Ishikawa (cell line): ENCODE data around the gene PRSS38.

Experiments
- CEBPB ChIP-seq: IDR thresholded peaks from 2 replicates; pipeline ENCODE4 v1.6.1; 2012
- CREB1 ChIP-seq: IDR thresholded peaks from 2 replicates; pipeline ENCODE4 v1.6.1; 2012; ENCODE audit warnings: low read depth
- EGR1 ChIP-seq: IDR thresholded peaks from 2 replicates; pipeline ENCODE4 v1.6.1; 2012
- EP300 ChIP-seq: IDR thresholded peaks from 2 replicates; pipeline ENCODE4 v1.6.1; 2012; ENCODE audit warnings: borderline replicate concordance
- FOXM1 ChIP-seq: IDR thresholded peaks from 2 replicates; pipeline ENCODE4 v1.6.1; 2012; ENCODE audit warnings: low read depth, borderline replicate concordance
- MAX ChIP-seq: IDR thresholded peaks from 2 replicates; pipeline ENCODE4 v1.6.1; 2012
- NFIC ChIP-seq: IDR thresholded peaks from 2 replicates; pipeline ENCODE4 v1.6.1; 2012
- RAD21 ChIP-seq: IDR thresholded peaks from 2 replicates; pipeline ENCODE4 v1.6.1; 2012; ENCODE audit warnings: low read depth
- REST ChIP-seq: IDR thresholded peaks from 2 replicates; pipeline ENCODE4 v1.6.1; 2012; ENCODE audit warnings: low read depth, mild to moderate bottlenecking
- TAF1 ChIP-seq: IDR thresholded peaks from 2 replicates; pipeline ENCODE4 v1.6.1; 2012; ENCODE audit warnings: low read depth, mild to moderate bottlenecking
- TCF12 ChIP-seq: IDR thresholded peaks from 2 replicates; pipeline ENCODE4 v1.6.1; 2012; ENCODE audit warnings: low read depth
- TEAD4 ChIP-seq: IDR thresholded peaks from 2 replicates; pipeline ENCODE4 v1.6.1; 2012
- USF1 ChIP-seq: IDR thresholded peaks from 2 replicates; pipeline ENCODE4 v1.6.1; 2012
- YY1 ChIP-seq: IDR thresholded peaks from 2 replicates; pipeline ENCODE4 v1.6.1; 2012; ENCODE audit warnings: low read depth
- ZBTB7A ChIP-seq: IDR thresholded peaks from 2 replicates; pipeline ENCODE4 v1.6.1; 2012; ENCODE audit warnings: low read depth

Gene PRSS38

GRCh38 chr1:227891223-227891954 is 75.9 kb downstream of the PRSS38 start:
- TF ChIP-seq ZBTB7A (no peak), YY1 (no peak), CREB1 (no peak), TEAD4 (no peak), NFIC (no peak), USF1 (no peak)

GRCh38 chr1:227891955-227892488 is 76.5 kb downstream of the PRSS38 start:
- no peak for TF ChIP-seq FOXM1
- no peak for TF ChIP-seq RAD21
- TF ChIP-seq ZBTB7A = no peak
- no peak for TF ChIP-seq MAX
- TF ChIP-seq EGR1 = no peak
- no peak for TF ChIP-seq CEBPB
- no peak for TF ChIP-seq YY1
- TF ChIP-seq CREB1 = no peak
- TF ChIP-seq USF1 = no peak
- no peak for TF ChIP-seq TCF12
- no peak for TF ChIP-seq TEAD4
- no peak for TF ChIP-seq TAF1
- TF ChIP-seq NFIC = no peak
- no peak for TF ChIP-seq EP300
- no peak for TF ChIP-seq REST

GRCh38 chr1:227892489-227893299 is 77.2 kb downstream of the PRSS38 start:
- TF ChIP-seq TEAD4 = peak; percentile 63
- TF ChIP-seq TCF12 = no peak
- no peak for TF ChIP-seq CEBPB
- TF ChIP-seq RAD21 = no peak

GRCh38 chr1:227893300-227893948 is 77.9 kb downstream of the PRSS38 start:
- no peak for TF ChIP-seq ZBTB7A
- no peak for TF ChIP-seq FOXM1
- TF ChIP-seq EP300 = no peak
- TF ChIP-seq YY1 = no peak
- TF ChIP-seq REST = no peak
- TF ChIP-seq CEBPB = no peak
- TF ChIP-seq TCF12 = no peak
- no peak for TF ChIP-seq TEAD4
- no peak for TF ChIP-seq MAX
- no peak for TF ChIP-seq CREB1
- TF ChIP-seq USF1 = no peak
- TF ChIP-seq EGR1 = no peak
- no peak for TF ChIP-seq TAF1
- TF ChIP-seq RAD21 = no peak
- no peak for TF ChIP-seq NFIC
